K562 (cell line): Measurements from ENCODE around the gene GGCT. TPM values are rescaled to one million over a fixed set of nuclear protein-coding genes. Genes with fewer than 3 reads are reported as not detected.

Source experiments
- BRD4 ChIP-seq: fragments of 200-600 bp; sonication (generic); IDR thresholded peaks from 2 replicates; pipeline ENCODE4 v1.6.1; 2017; ENCODE audit warnings: inconsistent platforms
- BRF1 ChIP-seq: IDR thresholded peaks from 3 replicates; pipeline ENCODE4 v1.6.1; 2011; ENCODE audit warnings: borderline replicate concordance, mild to moderate bottlenecking; ENCODE audit not compliant: insufficient read length; ENCODE audit errors: extremely low read depth
- KAT8 ChIP-seq: fragments of 450-650 bp; IDR thresholded peaks from 2 replicates; pipeline ENCODE4 v1.6.1; 2016; ENCODE audit warnings: low read depth, mild to moderate bottlenecking
- L3MBTL2 ChIP-seq: fragments of 450-650 bp; IDR thresholded peaks from 2 replicates; pipeline ENCODE4 v1.6.1; 2016; ENCODE audit warnings: mild to moderate bottlenecking, moderate library complexity
- MEF2D ChIP-seq: conservative IDR thresholded peaks from 2 replicates; pipeline ENCODE4 v1.6.1; 2016; ENCODE audit warnings: low read depth, missing genetic modification characterization, missing compliant biosample characterization
- MYBL2 ChIP-seq, 2 experiments: fragments of 450-650 bp in 1 of 2; sonication (generic) in 1 of 2; formaldehyde crosslinking in 1 of 2; IDR thresholded peaks; 2 replicates each; pipeline versions ENCODE4 v1.6.1 to v1.8.1; 2017 to 2022; ENCODE audit warnings: borderline replicate concordance in 1 of 2, inconsistent platforms in 1 of 2, low read depth in 1 of 2, mild to moderate bottlenecking in 1 of 2, missing genetic modification reagents in 1 of 2, moderate library complexity in 1 of 2
- POLR3A ChIP-seq: IDR thresholded peaks from 2 replicates; pipeline ENCODE4 v1.6.1; 2011; ENCODE audit warnings: borderline replicate concordance, mild to moderate bottlenecking, moderate library complexity; ENCODE audit not compliant: insufficient read length, insufficient read depth; ENCODE audit errors: extremely low read depth
- PYGO2 ChIP-seq: fragments of 450-650 bp; IDR thresholded peaks from 2 replicates; pipeline ENCODE4 v1.6.1; 2016; ENCODE audit warnings: mild to moderate bottlenecking, missing genetic modification characterization, moderate library complexity, missing compliant biosample characterization
- RAD51 ChIP-seq: fragments of 450-650 bp; IDR thresholded peaks from 2 replicates; pipeline ENCODE4 v1.7.1; 2016; ENCODE audit warnings: low read depth, mild to moderate bottlenecking, borderline replicate concordance
- RBM14 ChIP-seq: fragments of 200-400 bp; formaldehyde crosslinking; IDR thresholded peaks from 2 replicates; pipeline ENCODE4 v1.6.1; 2018; ENCODE audit warnings: low read depth, mild to moderate bottlenecking, low read length, moderate library complexity, borderline replicate concordance; ENCODE audit not compliant: insufficient read depth
- RNF2 ChIP-seq: sonication (generic); IDR thresholded peaks from 2 replicates; pipeline ENCODE4 v1.6.1; 2016
- SETDB1 ChIP-seq: IDR thresholded peaks from one replicate; pipeline ENCODE4 v1.6.1; 2012; ENCODE audit warnings: low read length, control low read depth, inconsistent platforms
- SIX5 ChIP-seq, 2 experiments: IDR thresholded peaks; 2 replicates each; pipeline ENCODE4 v1.6.1; 2011; ENCODE audit warnings: low read length in 2 of 2, borderline replicate concordance in 1 of 2, low read depth in 1 of 2, mild to moderate bottlenecking in 1 of 2, moderate library complexity in 1 of 2; ENCODE audit not compliant: insufficient read depth in 1 of 2
- STAG1 ChIP-seq: sonication (generic); formaldehyde crosslinking; IDR thresholded peaks from 2 replicates; pipeline ENCODE4 v1.5.0; 2020; ENCODE audit warnings: missing genetic modification reagents, borderline replicate concordance
- TAF1 ChIP-seq: IDR thresholded peaks from 2 replicates; pipeline ENCODE4 v1.6.1; 2011; ENCODE audit warnings: mild to moderate bottlenecking, low read length, moderate library complexity; ENCODE audit not compliant: insufficient read depth, control insufficient read depth, severe bottlenecking; ENCODE audit errors: extremely low read depth
- TFAM ChIP-seq: fragments of 250-450 bp; sonication (Bioruptor Pico); conservative IDR thresholded peaks from 2 replicates; pipeline ENCODE4 v1.5.0; 2021; ENCODE audit warnings: mild to moderate bottlenecking, moderate library complexity
- U2AF1 ChIP-seq: fragments of 200-400 bp; formaldehyde crosslinking; optimal IDR thresholded peaks from 2 replicates; pipeline ENCODE3; 2017; ENCODE audit warnings: mild to moderate bottlenecking, low read depth, low read length, moderate library complexity
- ZNF212 ChIP-seq: fragments of 450-650 bp; formaldehyde crosslinking; IDR thresholded peaks from 2 replicates; pipeline ENCODE4 v1.4.0; 2020; ENCODE audit warnings: mild to moderate bottlenecking
- polyA plus RNA-seq, 8 experiments: library from polyadenylated mRNA; depleted of rRNA in 4 of 8; stranded (reverse) in 5 of 8; unstranded in 3 of 8; fragments of >200 nt; fragmentation: Nextera tagmentation in 2 of 8; fragmentation: Illumina TruSeq in 1 of 8; extraction: Ambion mirVana in 2 of 8; extraction: Trizol in 1 of 8; gene quantifications; 2 replicates each; pipeline versions ENCODE4 v1.2.1 to v1.2.3, GENCODE V29; 2011 to 2014; ENCODE audit warnings: inconsistent platforms in 1 of 8, missing spikeins in 1 of 8
- total RNA-seq, 7 experiments: library from RNA; depleted of rRNA in 6 of 7; stranded (reverse); fragments of >200 nt in 6 of 7; fragmentation: Illumina TruSeq in 2 of 7; extraction: Trizol in 2 of 7; gene quantifications; 2 replicates each; pipeline versions ENCODE4 v1.2.1 to v1.2.3, GENCODE V29; 2011 to 2021; ENCODE audit warnings: low replicate concordance in 1 of 7
- TF ChIP-seq, protein P1 (sequence below): sonication (generic); formaldehyde crosslinking; IDR thresholded peaks from 2 replicates; pipeline ENCODE4 v1.9.0; 2022; ENCODE audit warnings: mild to moderate bottlenecking, missing genetic modification reagents
- TF ChIP-seq, protein P2 (sequence below), 3 experiments: fragments of 200-800 bp in 1 of 3; fragments of 250-450 bp in 1 of 3; fragments of 450-650 bp in 1 of 3; sonication (Bioruptor Pico) in 1 of 3; sonication (Bioruptor generic) in 1 of 3; formaldehyde crosslinking in 1 of 3; IDR thresholded peaks; 2 replicates each; pipeline versions ENCODE4 v1.6.1 to v1.8.0; 2016 to 2022; ENCODE audit warnings: mild to moderate bottlenecking in 2 of 3, missing genetic modification characterization in 2 of 3, missing compliant biosample characterization in 1 of 3, moderate library complexity in 1 of 3
- TF ChIP-seq, protein P3 (sequence below): sonication (generic); formaldehyde crosslinking; IDR thresholded peaks from 2 replicates; pipeline ENCODE4 v1.8.0; 2022; ENCODE audit warnings: missing genetic modification reagents, mild to moderate bottlenecking, moderate library complexity, borderline replicate concordance

Gene GGCT
- total and polyA plus RNA-seq, 9 of the 15 experiments (the other 6 are each of a cell fraction or from before 2014, with no cell fraction given): 79.0 to 349 (median 136) TPM

DNA sequence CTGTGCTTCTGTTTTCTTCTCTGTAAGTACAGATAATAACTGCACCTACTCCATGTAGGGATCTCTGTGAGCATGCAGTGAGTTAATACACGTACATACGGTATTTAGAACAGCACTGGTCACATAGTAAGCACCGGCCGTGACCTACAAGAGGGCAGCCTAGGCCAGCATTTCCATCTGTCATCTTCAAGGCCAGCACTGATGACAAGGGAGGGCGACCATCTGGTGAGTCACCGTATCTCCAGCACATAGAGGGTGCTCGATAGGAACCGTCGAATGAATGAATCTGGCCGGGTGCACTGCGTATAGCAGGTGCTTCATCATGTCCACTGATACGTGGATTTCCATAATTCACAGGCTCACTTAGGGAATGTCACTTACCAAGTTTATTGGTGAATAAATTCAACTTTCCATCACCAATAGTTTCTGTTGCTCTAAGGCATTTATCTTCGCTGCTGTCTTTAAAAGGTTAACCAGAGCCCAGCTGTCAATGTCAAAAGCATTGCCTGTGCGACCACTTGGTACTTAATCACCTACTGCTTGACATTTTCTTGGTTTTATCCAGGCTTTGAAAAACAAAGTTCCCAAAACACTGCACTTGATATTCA is 34.4 kb downstream of the GGCT start (continued):
- no peak for TF ChIP-seq MYBL2 (IDR thresholded peaks at IDR 0.05; ENCODE audit: low read depth)
- TF ChIP-seq MYBL2 (CRISPR knock-in tag; IDR thresholded peaks at IDR 0.05; ENCODE audit: borderline replicate concordance): no peak
- no peak for TF ChIP-seq STAG1 (CRISPR knock-in tag)
- TF ChIP-seq TAF1: no peak
- TF ChIP-seq ZNF212 (CRISPR knock-in tag): no peak
- no peak for TF ChIP-seq TFAM (CRISPR knock-in tag)
- TF ChIP-seq, protein P1, sequence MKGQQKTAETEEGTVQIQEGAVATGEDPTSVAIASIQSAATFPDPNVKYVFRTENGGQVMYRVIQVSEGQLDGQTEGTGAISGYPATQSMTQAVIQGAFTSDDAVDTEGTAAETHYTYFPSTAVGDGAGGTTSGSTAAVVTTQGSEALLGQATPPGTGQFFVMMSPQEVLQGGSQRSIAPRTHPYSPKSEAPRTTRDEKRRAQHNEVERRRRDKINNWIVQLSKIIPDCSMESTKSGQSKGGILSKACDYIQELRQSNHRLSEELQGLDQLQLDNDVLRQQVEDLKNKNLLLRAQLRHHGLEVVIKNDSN (CRISPR knock-in tag): no peak
- TF ChIP-seq RBM14: no peak
- no peak for TF ChIP-seq U2AF1
- TF ChIP-seq BRD4: no peak
- TF ChIP-seq PYGO2 (tag): 0 out of 2 replicates have a peak, but pooled peaks have one; percentile 37
- 0 out of 2 replicates have a peak, but pooled peaks have one; percentile 24 for TF ChIP-seq MEF2D
- no peak for TF ChIP-seq RAD51
- TF ChIP-seq SIX5 (IDR thresholded peaks at IDR 0.05; ENCODE audit: borderline replicate concordance in 1 of 2, insufficient read depth in 1 of 2, low read depth in 1 of 2, low read length in 2 of 2): no peak
- TF ChIP-seq POLR3A: no peak
- peak; percentile 80 for TF ChIP-seq RNF2
- no peak for TF ChIP-seq BRF1
- TF ChIP-seq L3MBTL2: peak; percentile 63
- TF ChIP-seq, protein P2, sequence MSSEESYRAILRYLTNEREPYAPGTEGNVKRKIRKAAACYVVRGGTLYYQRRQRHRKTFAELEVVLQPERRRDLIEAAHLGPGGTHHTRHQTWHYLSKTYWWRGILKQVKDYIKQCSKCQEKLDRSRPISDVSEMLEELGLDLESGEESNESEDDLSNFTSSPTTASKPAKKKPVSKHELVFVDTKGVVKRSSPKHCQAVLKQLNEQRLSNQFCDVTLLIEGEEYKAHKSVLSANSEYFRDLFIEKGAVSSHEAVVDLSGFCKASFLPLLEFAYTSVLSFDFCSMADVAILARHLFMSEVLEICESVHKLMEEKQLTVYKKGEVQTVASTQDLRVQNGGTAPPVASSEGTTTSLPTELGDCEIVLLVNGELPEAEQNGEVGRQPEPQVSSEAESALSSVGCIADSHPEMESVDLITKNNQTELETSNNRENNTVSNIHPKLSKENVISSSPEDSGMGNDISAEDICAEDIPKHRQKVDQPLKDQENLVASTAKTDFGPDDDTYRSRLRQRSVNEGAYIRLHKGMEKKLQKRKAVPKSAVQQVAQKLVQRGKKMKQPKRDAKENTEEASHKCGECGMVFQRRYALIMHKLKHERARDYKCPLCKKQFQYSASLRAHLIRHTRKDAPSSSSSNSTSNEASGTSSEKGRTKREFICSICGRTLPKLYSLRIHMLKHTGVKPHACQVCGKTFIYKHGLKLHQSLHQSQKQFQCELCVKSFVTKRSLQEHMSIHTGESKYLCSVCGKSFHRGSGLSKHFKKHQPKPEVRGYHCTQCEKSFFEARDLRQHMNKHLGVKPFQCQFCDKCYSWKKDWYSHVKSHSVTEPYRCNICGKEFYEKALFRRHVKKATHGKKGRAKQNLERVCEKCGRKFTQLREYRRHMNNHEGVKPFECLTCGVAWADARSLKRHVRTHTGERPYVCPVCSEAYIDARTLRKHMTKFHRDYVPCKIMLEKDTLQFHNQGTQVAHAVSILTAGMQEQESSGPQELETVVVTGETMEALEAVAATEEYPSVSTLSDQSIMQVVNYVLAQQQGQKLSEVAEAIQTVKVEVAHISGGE (CRISPR knock-in tag; IDR thresholded peaks at IDR 0.05): no peak
- TF ChIP-seq SETDB1: no peak
- no peak for TF ChIP-seq KAT8
- TF ChIP-seq, protein P3, sequence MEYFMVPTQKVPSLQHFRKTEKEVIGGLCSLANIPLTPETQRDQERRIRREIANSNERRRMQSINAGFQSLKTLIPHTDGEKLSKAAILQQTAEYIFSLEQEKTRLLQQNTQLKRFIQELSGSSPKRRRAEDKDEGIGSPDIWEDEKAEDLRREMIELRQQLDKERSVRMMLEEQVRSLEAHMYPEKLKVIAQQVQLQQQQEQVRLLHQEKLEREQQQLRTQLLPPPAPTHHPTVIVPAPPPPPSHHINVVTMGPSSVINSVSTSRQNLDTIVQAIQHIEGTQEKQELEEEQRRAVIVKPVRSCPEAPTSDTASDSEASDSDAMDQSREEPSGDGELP (CRISPR knock-in tag): peak; percentile 73; the same call in 1 of the 2 replicates
